Measurements from ENCODE around the gene KCNT2.
"Not testable (repeated sequence)": the region's sequence is repeated elsewhere in the genome, so short reads cannot be mapped to it uniquely, and the experiment has no call there.

The KCNT2 gene

GRCh38 chr1:196302981-196303380 is 305.3 kb downstream of the KCNT2 start:
- DNase-seq, result no peak

GRCh38 chr1:196302420-196302819 is 305.8 kb downstream of the KCNT2 start:
- DNase-seq, result no peak

- no peak for DNase-seq
Measured at GRCh38 chr1:196295766-196296165, 312.5 kb downstream of the KCNT2 start.

GRCh38 chr1:196278816-196279215 is 329.4 kb downstream of the KCNT2 start:
- no peak for DNase-seq

GRCh38 chr1:196277860-196278259 is 330.4 kb downstream of the KCNT2 start:
- DNase-seq, result no peak

- no peak for DNase-seq
Measured at GRCh38 chr1:196271212-196271947, 336.9 kb downstream of the KCNT2 start.

- DNase-seq, result not testable (repeated sequence)
Measured at GRCh38 chr1:196263086-196263485, 345.2 kb downstream of the KCNT2 start.

- DNase-seq, result no peak
Measured at GRCh38 chr1:196260270-196260669, 348.0 kb downstream of the KCNT2 start.

- no peak for DNase-seq
Measured at GRCh38 chr1:196259316-196259715, 348.9 kb downstream of the KCNT2 start.

GRCh38 chr1:196255762-196256161 is 352.5 kb downstream of the KCNT2 start:
- no peak for DNase-seq

- no peak for DNase-seq
Measured at GRCh38 chr1:196229546-196229945, 378.7 kb downstream of the KCNT2 start.

- DNase-seq, result no peak
Measured at GRCh38 chr1:196214866-196215265, 393.4 kb downstream of the KCNT2 start.

- no peak for DNase-seq
Measured at GRCh38 chr1:196209983-196210382, 398.3 kb downstream of the KCNT2 start.

- no peak for DNase-seq
Measured at GRCh38 chr1:196209265-196209664, 399.0 kb downstream of the KCNT2 start.

- no peak for DNase-seq
Measured at GRCh38 chr1:196207612-196208217, 400.5 kb downstream of the KCNT2 start.

- DNase-seq, result no peak
Measured at GRCh38 chr1:196205882-196206281, 402.4 kb downstream of the KCNT2 start.

- DNase-seq, result no peak
Measured at GRCh38 chr1:196196486-196196885, 411.8 kb downstream of the KCNT2 start.

- no peak for DNase-seq
Measured at GRCh38 chr1:196193896-196194559, 414.2 kb downstream of the KCNT2 start.

- DNase-seq, result no peak
Measured at GRCh38 chr1:196183941-196184340, 424.3 kb downstream of the KCNT2 start.

- DNase-seq, result no peak
Measured at GRCh38 chr1:196181594-196181878, 426.7 kb downstream of the KCNT2 start.

GRCh38 chr1:196180847-196181593 is 427.2 kb downstream of the KCNT2 start:
- no peak for DNase-seq

GRCh38 chr1:196178083-196178635 is 430.1 kb downstream of the KCNT2 start:
- DNase-seq, result no peak

Measured in activated naive CD4-positive, alpha-beta T cell (primary cell).